ENCODE measurements around the gene MAGEF1. TPM values are rescaled to one million over a fixed set of nuclear protein-coding genes. Genes with fewer than 3 reads are reported as not detected.
A peak's percentile ranks its signal among the peaks of the same experiment; 100 is the strongest.

MAGEF1 gene
- total and polyA plus RNA-seq, 9 of the 15 experiments (the other 6 are each of a cell fraction or from before 2014, with no cell fraction given), result 1.5 to 39.1 (median 19.8) TPM

DNA sequence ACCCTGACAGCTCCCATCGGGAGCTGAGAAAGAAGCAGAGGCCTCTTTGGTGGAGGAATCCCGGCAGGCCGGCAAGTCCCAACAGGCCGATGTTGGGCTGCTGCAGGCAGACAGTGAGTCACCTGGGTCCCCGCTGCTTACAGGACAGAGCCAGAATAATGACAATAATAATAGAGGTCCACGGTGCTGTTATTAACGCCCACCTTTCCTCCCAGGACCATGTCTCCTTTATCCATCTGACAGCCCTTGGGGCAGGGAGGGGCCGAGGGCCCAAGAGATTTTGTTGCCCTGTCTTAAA is 29.3 kb upstream of the MAGEF1 start:
- no peak for DNase-seq (ENCODE audit: extremely low read depth in 1 of 4, low spot score in 3 of 4)
- Histone ChIP-seq H4K20me1 (replicated peaks; ENCODE audit: control insufficient read depth, insufficient read depth, low read length) (no peaks in the 10 kb centered on the region), H2AFZ (ENCODE audit: low read depth, low read length) (no peak overlapping the region), H3K27me3 (ENCODE audit: control insufficient read depth in 2 of 2, insufficient read depth in 2 of 2, low read length in 2 of 2) (peaks cover 0 to 4% of the 10 kb centered on the region in 2 experiments; a peak in 3 of 5 replicates), H3K79me2 (ENCODE audit: control insufficient read depth, insufficient read depth, low read length) (no peaks in the 10 kb centered on the region), H3K36me3 (ENCODE audit: control insufficient read depth, insufficient read depth, low read length) (no peaks in the 10 kb centered on the region), H3K4me1 (replicated peaks in 1 of 2; ENCODE audit: control insufficient read depth in 2 of 2, insufficient read depth in 2 of 2, low read length in 2 of 2) (peaks cover 16 to 34% of the 10 kb centered on the region in 2 experiments; a peak in 4 of 5 replicates), H3K9me1 (ENCODE audit: control insufficient read depth, insufficient read depth, low read length) (no peaks in the 10 kb centered on the region), H3K27ac (ENCODE audit: extremely low read depth, low read depth, low read length) (no peak overlapping the region), H3K9ac (ENCODE audit: insufficient read depth in 1 of 2, low read depth in 2 of 2, low read length in 2 of 2) (peak overlapping the region in 1 of 2 experiments; percentile 15; a peak in 1 of 4 replicates), H3K4me3 (no peak overlapping the region), H3K9me3 (replicated peaks; ENCODE audit: control insufficient read depth, insufficient read depth, low read depth, low read length) (no peaks in the 10 kb centered on the region), H3K4me2 (ENCODE audit: insufficient read depth, low read length) (no peak overlapping the region; the same call in 1 of the 2 replicates)
- in situ Hi-C loops (cut with MboI), result no loop called here
- ChIA-PET POLR2A (interaction anchor here (0.8 to 1.4 kb wide), 4 partner anchors 11 to 189 kb away, joined by 3 to 5 read pairs (median 4); no protein-coding TSS in a partner anchor), CTCF (ENCODE audit: low intra/inter-chr PET ratio) (no interaction called here)
- TF ChIP-seq, protein P1, sequence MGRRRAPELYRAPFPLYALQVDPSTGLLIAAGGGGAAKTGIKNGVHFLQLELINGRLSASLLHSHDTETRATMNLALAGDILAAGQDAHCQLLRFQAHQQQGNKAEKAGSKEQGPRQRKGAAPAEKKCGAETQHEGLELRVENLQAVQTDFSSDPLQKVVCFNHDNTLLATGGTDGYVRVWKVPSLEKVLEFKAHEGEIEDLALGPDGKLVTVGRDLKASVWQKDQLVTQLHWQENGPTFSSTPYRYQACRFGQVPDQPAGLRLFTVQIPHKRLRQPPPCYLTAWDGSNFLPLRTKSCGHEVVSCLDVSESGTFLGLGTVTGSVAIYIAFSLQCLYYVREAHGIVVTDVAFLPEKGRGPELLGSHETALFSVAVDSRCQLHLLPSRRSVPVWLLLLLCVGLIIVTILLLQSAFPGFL (CRISPR knock-in tag; IDR thresholded peaks at IDR 0.05), result no peak
- TF ChIP-seq SRSF3 (IDR thresholded peaks at IDR 0.05; ENCODE audit: insufficient read depth, low read length), result no peak
- TF ChIP-seq KLF16 (IDR thresholded peaks at IDR 0.05), result no peak
- no peak for TF ChIP-seq ZNF212 (CRISPR knock-in tag; IDR thresholded peaks at IDR 0.05)
- TF ChIP-seq FOXJ2 (tag; IDR thresholded peaks at IDR 0.05), result no peak
- no peak for TF ChIP-seq TRIM24 (IDR thresholded peaks at IDR 0.05)
- TF ChIP-seq, protein P2, sequence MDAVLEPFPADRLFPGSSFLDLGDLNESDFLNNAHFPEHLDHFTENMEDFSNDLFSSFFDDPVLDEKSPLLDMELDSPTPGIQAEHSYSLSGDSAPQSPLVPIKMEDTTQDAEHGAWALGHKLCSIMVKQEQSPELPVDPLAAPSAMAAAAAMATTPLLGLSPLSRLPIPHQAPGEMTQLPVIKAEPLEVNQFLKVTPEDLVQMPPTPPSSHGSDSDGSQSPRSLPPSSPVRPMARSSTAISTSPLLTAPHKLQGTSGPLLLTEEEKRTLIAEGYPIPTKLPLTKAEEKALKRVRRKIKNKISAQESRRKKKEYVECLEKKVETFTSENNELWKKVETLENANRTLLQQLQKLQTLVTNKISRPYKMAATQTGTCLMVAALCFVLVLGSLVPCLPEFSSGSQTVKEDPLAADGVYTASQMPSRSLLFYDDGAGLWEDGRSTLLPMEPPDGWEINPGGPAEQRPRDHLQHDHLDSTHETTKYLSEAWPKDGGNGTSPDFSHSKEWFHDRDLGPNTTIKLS (IDR thresholded peaks at IDR 0.05; ENCODE audit: borderline replicate concordance, low read depth), result no peak
- TF ChIP-seq, protein P3, sequence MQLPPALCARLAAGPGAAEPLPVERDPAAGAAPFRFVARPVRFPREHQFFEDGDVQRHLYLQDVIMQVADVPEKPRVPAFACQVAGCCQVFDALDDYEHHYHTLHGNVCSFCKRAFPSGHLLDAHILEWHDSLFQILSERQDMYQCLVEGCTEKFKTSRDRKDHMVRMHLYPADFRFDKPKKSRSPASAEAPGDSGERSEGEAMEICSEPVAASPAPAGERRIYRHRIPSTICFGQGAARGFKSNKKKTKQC (CRISPR knock-in tag; IDR thresholded peaks at IDR 0.05), result no peak
- TF ChIP-seq STAT5B (CRISPR knock-in tag; IDR thresholded peaks at IDR 0.05), result no peak
- no peak for TF ChIP-seq E2F5 (CRISPR knock-in tag; IDR thresholded peaks at IDR 0.05)
- no peak for TF ChIP-seq RBM14 (IDR thresholded peaks at IDR 0.05; ENCODE audit: borderline replicate concordance, insufficient read depth, low read depth, low read length)
- TF ChIP-seq L3MBTL2 (IDR thresholded peaks at IDR 0.05), result no peak
- ATAC-seq, result no peak
- WGBS (ENCODE audit: insufficient coverage, low coverage, missing lambda C conversion rate), result 71% methylated on average over 8 of the region's 8 CpGs
- no TSS peak for BruUV-seq (replicated peaks)
- no peak for FAIRE-seq
- intact Hi-C loops (cut with micrococcal nuclease), result no loop called here
